HFF-Myc (cell line): Measurements from ENCODE around the gene SLC35F1.

ENCODE experiments used
- DNase-seq: peaks from one replicate; pipeline ENCODE4 v3.0.0-alpha.2; 2011; ENCODE audit warnings: low read depth; ENCODE audit errors: extremely low read depth
- H3K4me3 ChIP-seq: replicated peaks from 2 replicates; pipeline ENCODE4 v1.5.1; 2011; ENCODE audit warnings: low read depth, mild to moderate bottlenecking, control low read depth, low read length
- TF ChIP-seq, protein P1 (sequence below): IDR thresholded peaks from 2 replicates; pipeline ENCODE4 v1.5.1; 2012; ENCODE audit warnings: mild to moderate bottlenecking, low read depth, low read length, control low read depth; ENCODE audit errors: missing control alignments

The SLC35F1 gene

DNA sequence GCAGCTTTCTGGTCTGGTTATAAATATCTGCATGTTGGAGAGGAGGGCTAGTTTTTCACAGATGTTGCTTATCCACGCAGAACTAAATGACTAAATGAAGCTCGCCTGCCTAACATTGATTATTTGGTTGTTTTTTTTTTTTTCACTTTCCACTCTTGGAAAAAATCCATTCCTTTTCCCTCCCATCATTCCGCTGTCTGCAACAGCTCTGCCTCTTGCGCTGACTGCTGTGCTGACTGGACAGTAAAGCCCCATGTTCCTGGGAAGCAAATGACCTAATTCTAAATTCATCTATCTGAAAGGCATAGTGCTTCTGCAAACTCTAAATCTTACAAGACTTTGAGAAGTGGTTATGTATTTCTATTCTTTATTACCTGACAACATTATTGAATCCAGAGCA is 385.5 kb downstream of the SLC35F1 start:
- no peak overlapping the region for H3K4me3 ChIP-seq
- DNase-seq, result no peak
- TF ChIP-seq, protein P1, sequence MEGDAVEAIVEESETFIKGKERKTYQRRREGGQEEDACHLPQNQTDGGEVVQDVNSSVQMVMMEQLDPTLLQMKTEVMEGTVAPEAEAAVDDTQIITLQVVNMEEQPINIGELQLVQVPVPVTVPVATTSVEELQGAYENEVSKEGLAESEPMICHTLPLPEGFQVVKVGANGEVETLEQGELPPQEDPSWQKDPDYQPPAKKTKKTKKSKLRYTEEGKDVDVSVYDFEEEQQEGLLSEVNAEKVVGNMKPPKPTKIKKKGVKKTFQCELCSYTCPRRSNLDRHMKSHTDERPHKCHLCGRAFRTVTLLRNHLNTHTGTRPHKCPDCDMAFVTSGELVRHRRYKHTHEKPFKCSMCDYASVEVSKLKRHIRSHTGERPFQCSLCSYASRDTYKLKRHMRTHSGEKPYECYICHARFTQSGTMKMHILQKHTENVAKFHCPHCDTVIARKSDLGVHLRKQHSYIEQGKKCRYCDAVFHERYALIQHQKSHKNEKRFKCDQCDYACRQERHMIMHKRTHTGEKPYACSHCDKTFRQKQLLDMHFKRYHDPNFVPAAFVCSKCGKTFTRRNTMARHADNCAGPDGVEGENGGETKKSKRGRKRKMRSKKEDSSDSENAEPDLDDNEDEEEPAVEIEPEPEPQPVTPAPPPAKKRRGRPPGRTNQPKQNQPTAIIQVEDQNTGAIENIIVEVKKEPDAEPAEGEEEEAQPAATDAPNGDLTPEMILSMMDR, result no peak

DNA sequence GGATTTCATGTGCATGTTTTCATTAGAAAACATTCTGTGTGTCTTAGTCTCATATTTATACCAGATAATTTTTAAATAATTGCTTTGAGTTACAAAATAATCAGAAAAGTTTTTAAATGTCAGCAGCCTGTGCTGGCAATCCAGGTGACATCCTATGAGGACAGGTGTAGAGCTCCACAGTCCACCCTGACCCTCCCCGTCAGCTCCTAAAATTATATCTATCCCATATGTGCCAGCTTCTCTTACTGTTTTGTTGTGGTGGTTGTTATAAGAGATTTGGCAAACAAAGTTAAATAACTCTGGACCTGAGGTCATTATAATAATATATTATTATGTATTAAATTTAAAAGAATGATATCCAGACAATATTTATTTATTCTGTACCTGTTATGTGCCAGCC is 387.8 kb downstream of the SLC35F1 start:
- no peak overlapping the region for H3K4me3 ChIP-seq
- no peak for DNase-seq
- TF ChIP-seq, protein P1, result no peak

DNA sequence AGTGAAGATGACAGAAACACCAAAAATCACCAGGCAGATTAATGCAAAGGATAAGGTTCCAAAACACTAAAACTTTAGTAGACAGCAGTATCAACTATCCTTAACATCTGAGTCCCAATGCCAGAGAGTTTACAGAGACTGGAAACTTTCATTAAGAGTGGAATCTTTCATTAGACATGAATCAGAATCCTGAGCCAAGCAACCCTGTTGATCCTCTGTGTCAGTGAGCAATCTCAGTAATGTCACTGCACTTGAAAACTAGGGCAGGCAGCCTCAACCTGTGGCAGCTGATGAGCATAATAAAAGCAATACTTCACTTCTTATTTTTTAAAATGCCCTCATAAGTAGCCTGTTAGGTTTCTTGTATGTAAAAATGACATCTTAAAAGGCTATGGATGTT is 388.3 kb downstream of the SLC35F1 start:
- TF ChIP-seq, protein P1, result no peak
- no peak for DNase-seq
- no peak overlapping the region for H3K4me3 ChIP-seq

DNA sequence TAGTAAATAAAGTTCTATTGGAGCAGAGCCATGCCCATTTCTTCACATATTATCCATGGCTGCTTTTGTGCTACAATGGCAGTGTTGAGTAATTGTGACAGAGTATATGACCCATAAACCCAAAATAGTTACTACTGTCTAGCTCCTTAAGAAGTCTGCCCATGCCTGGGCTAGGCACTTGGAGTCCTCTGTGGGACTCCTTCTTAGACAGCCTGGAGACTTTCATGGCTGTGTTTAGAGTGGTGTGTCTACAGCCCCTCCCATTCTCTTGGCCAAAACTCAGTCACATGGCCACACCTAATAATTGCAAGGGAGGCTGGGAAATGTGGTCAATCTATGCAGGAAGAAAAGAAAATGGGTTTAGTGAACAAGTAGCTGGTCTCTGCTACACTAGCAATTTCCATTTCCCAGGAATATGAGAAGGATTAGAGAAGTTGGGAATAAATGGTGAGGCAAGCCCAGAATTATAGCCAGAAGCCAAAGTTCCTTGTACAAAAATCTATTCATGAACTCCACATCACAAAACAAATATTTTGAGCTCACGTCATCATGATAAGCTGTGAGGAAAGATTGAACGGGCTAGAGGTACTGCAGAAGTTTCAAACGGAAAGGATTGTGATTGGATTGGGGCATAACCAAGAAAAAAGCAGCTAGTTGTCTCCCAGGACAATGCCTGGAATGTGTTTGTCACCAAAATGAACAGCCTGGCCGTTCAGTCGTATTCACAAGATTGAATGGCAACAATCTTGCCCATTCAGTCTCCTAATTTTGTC is 389.3 kb downstream of the SLC35F1 start:
- H3K4me3 ChIP-seq, result no peak overlapping the region
- DNase-seq, result no peak
- TF ChIP-seq, protein P1, result no peak

DNA sequence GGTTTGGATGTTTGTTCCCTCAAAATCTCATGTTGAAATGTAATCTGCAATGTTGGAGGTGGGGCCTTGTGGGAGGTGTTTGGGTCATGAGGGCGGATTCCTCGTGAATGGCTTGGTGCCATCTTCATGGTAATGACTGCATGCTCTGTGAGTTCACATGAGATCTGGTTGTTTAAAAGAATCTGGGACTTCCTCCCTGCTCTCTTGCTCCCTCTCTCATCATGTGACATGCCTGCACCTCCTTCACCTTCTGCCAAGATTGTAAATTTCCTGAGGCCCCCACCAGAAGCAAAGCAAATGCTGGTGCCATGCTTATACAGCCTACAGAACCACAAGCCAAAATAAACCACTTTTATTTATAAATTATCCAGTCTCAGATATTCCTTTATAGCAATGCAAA is 390.8 kb downstream of the SLC35F1 start:
- H3K4me3 ChIP-seq, result no peak overlapping the region
- TF ChIP-seq, protein P1, result no peak
- no peak for DNase-seq

DNA sequence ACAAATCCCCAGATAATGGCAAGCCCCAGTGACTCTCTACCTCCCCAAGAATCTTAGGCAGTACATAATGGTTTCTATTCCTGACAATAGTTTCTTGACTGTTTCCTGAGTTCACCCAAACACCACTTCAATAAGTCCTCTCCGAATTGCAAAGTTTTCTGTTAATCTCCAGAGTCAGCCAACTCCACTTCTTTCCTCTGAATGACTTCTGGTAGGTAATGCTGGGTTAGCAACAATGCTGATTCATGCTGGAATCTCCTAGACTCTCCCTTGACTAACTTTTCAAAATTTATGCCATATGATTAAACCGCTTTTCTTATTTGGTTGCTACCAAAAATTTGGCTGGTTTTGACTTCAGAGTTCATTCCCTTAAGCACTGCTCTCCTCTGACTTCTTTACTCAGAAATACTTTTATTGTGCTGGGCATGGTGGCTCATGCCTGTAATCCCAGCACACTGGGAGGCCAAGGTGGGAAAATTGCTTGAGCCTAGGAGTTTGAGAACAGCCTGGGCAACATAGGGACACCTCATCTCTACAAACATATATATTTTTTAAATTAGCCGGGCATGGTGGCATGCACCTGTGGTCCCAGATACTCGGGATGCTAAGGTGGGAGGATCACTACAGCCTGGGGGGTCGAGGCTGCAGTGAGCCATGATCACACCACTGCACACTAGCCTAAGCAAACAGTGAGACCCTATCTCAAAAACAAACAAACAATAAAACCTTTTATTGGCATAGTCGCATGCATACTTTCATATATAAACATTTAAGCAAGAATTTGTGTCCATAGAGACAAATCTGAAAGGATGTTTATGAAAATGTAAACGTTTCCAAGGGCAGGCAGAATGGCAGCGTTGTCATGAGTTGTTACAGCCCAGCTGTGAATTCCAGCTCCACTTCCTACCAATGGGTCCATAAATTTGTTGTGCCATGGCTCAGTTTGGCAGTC is 391.7 kb downstream of the SLC35F1 start:
- DNase-seq, result no peak
- no peak overlapping the region for H3K4me3 ChIP-seq
- TF ChIP-seq, protein P1, result no peak
